Articular chondrocyte of knee joint (primary cell): ENCODE results near the gene QRICH2. TPM values are rescaled to one million over a fixed set of nuclear protein-coding genes. Genes with fewer than 3 reads are reported as not detected.

Source experiments
- small RNA-seq: library from RNA; depleted of rRNA; stranded (forward); fragments of <200 nt; gene quantifications from one replicate; pipeline ENCODE3, GENCODE V24; 2012
- total RNA-seq: library from RNA; depleted of rRNA; stranded (reverse); fragments of >200 nt; gene quantifications from 2 replicates; pipeline ENCODE4 v1.2.3, GENCODE V29; 2012

QRICH2 gene, protein sequence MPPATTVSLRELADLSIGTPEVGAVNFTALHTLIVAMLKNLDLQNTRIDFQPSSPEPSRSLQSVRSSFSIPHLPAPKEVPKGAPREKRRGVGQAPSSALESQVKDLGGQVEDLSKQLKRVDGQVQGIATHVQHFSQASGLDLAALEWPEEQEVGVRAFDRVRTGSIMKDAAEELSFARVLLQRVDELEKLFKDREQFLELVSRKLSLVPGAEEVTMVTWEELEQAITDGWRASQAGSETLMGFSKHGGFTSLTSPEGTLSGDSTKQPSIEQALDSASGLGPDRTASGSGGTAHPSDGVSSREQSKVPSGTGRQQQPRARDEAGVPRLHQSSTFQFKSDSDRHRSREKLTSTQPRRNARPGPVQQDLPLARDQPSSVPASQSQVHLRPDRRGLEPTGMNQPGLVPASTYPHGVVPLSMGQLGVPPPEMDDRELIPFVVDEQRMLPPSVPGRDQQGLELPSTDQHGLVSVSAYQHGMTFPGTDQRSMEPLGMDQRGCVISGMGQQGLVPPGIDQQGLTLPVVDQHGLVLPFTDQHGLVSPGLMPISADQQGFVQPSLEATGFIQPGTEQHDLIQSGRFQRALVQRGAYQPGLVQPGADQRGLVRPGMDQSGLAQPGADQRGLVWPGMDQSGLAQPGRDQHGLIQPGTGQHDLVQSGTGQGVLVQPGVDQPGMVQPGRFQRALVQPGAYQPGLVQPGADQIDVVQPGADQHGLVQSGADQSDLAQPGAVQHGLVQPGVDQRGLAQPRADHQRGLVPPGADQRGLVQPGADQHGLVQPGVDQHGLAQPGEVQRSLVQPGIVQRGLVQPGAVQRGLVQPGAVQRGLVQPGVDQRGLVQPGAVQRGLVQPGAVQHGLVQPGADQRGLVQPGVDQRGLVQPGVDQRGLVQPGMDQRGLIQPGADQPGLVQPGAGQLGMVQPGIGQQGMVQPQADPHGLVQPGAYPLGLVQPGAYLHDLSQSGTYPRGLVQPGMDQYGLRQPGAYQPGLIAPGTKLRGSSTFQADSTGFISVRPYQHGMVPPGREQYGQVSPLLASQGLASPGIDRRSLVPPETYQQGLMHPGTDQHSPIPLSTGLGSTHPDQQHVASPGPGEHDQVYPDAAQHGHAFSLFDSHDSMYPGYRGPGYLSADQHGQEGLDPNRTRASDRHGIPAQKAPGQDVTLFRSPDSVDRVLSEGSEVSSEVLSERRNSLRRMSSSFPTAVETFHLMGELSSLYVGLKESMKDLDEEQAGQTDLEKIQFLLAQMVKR (N-terminal part only)
- total RNA-seq = 2.3 and 2.4 TPM in 2 replicates

DNA sequence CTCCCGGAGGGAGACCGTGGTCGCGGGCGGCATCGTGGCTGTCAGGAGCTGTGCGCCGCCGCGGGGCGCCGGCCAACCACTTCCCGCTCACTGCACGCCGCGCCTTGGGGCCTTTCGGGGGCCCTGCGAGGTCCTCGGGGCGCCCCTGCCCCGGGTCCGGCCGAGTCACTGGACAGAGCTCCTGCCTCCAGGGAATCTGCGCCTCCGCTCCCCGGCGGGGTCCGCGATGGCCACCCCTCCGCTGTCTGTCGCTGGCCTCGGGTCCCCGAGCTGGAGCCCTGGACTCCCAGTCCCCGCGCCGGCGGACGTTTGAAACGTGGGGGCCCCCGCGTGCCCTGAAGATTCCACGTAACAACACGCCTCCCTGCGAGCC is at the start of gene QRICH2:
TSS of gene QRICH2 (minus strand) at position 311 of the 373 bp plus-strand sequence. CDS start at position 33, 278 bp downstream.

DNA sequence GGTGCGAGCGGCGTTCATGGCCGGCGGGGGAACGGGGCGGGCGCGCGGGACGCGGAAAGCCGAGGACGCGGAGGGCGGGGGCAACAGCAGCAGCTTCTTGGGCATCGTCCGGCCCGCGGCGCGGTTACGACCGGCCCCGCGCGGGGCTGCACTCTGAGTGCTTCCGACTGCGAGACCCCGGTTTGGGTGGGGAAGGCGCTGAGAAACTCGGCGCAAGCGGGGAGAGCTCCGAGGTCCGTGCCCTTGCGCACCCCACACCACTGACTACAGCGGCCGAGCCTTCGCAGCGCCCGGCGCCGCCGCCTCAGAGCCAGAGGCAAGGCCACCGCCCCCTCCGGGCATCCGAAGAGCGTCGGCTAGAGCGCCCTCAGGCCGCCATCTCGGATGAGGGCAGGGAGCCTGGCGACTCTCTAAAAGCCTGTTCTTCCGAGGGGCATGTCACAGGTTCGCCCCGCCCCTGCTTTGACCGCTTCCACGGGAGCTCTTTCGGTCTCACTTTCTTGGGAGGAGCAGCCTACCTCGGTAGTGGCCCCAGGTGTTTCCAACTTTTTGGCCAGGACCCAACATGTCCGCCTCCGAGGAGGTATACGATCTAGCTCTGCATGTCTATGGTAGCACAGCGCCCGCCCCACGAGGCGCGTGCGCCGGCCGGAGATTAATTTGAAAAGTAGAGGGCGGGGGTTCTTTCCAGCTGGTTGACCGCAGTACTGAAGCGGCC is 45.7 kb upstream of the QRICH2 start, which contains the start of gene PRPSAP1:
TSS of gene PRPSAP1 (minus strand) at position 318 of the 718 bp plus-strand sequence. CDS start at position 105, 213 bp downstream.

GRCh38 chr17:76264755-76265623 is 43.1 kb downstream of the QRICH2 start, which contains the start of gene UBALD2:
UBALD2 (plus strand) TSS chr17:76265348; CDS start chr17:76265506, 158 bp downstream.

GRCh38 chr17:76240461-76241203 is 67.4 kb downstream of the QRICH2 start, which contains the start of gene RNF157:
RNF157 (minus strand) TSS chr17:76240493; CDS start chr17:76240240, 253 bp downstream.

Small RNAs within 50 kb of the gene (small RNA-seq; reads per million reads assigned to genes)
- gene RF00019 = not detected
- not detected for gene RNU6-24P

Other genes starting within 250 kb of the QRICH2 start
- 31.9 and 33.6 TPM in 2 replicates for gene SRP68, start 235.8 kb downstream of the QRICH2 start, total RNA-seq
- gene GALR2, start 233.5 kb downstream of the QRICH2 start, total RNA-seq = 0.11 TPM in 1 of 2 replicates, not detected in the other
- gene ZACN, start 229.1 kb downstream of the QRICH2 start, total RNA-seq = under 0.01 TPM in 1 of 2 replicates, not detected in the other
- 92.2 and 94.1 TPM in 2 replicates for gene EXOC7, start 204.5 kb downstream of the QRICH2 start, total RNA-seq
- gene FOXJ1, start 167.0 kb downstream of the QRICH2 start, total RNA-seq = not detected in 2 replicates
- 0.26 and 0.76 TPM in 2 replicates for gene RNF157, start 67.8 kb downstream of the QRICH2 start, total RNA-seq
- gene UBALD2, start 42.9 kb downstream of the QRICH2 start, total RNA-seq = 3.2 and 3.4 TPM in 2 replicates
- gene PRPSAP1, start 45.6 kb upstream of the QRICH2 start, total RNA-seq = 43.2 and 60.4 TPM in 2 replicates
- gene SPHK1, start 76.3 kb upstream of the QRICH2 start, total RNA-seq = 18.1 and 32.8 TPM in 2 replicates
- gene UBE2O, start 144.9 kb upstream of the QRICH2 start, total RNA-seq = 20.6 and 24.2 TPM in 2 replicates
- not detected in 2 replicates for gene AANAT, start 159.3 kb upstream of the QRICH2 start, total RNA-seq
- gene RHBDF2, start 193.1 kb upstream of the QRICH2 start, total RNA-seq = 5.9 and 6.5 TPM in 2 replicates
- 10.7 and 12.6 TPM in 2 replicates for gene CYGB, start 229.4 kb upstream of the QRICH2 start, total RNA-seq
- gene PRCD, start 231.8 kb upstream of the QRICH2 start, total RNA-seq = 1.6 and 3.0 TPM in 2 replicates